Right lobe of liver (tissue), 4 donors: ENCODE data around the gene ADNP2.

Source experiments
- POLR2A ChIP-seq: fragments of 450-650 bp; IDR thresholded peaks from one replicate; pipeline ENCODE4 v1.6.1; 2017; ENCODE audit warnings: antibody characterized with exemption, mild to moderate bottlenecking
- TF ChIP-seq, protein P1 (sequence below), 4 donors: fragments of 200-600 bp in 3 of 4; fragments of 450-650 bp in 1 of 4; IDR thresholded peaks; one replicate each; pipeline versions ENCODE4 v1.5.1 to v1.8.0; 2016 to 2022; ENCODE audit warnings: antibody characterized with exemption in 4 of 4, mild to moderate bottlenecking in 2 of 4
- donor health status: DM: no; HTN: no; CAD: no.
- donor health status: DM: no; HTN: no; CAD: no.
- donor health status: DM: no; HTN: yes; CAD: no.

DNA sequence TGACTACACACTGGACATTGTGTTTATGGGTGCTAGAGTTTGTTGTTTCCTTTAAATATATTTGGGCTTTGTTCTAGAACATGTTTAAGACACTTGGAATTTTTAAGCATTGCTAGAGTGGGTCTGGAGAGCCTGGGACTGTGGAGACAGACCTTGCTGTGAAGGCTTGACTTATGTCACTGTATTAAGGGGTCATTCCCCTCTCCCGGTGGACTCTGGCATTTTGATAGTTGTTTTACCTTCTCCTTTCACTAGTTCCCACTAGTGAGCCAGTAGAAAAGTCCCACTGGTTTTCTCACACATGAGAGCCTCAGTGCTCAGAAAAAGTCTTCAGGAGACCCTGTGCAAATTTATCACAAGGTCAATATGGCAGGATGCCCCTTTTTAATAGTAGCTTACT lies 18.6 kb downstream of the ADNP2 start:
- TF ChIP-seq POLR2A, result no peak
- TF ChIP-seq, protein P1, sequence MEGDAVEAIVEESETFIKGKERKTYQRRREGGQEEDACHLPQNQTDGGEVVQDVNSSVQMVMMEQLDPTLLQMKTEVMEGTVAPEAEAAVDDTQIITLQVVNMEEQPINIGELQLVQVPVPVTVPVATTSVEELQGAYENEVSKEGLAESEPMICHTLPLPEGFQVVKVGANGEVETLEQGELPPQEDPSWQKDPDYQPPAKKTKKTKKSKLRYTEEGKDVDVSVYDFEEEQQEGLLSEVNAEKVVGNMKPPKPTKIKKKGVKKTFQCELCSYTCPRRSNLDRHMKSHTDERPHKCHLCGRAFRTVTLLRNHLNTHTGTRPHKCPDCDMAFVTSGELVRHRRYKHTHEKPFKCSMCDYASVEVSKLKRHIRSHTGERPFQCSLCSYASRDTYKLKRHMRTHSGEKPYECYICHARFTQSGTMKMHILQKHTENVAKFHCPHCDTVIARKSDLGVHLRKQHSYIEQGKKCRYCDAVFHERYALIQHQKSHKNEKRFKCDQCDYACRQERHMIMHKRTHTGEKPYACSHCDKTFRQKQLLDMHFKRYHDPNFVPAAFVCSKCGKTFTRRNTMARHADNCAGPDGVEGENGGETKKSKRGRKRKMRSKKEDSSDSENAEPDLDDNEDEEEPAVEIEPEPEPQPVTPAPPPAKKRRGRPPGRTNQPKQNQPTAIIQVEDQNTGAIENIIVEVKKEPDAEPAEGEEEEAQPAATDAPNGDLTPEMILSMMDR (IDR thresholded peaks at IDR 0.05), result no peak
